Lower leg skin (tissue), 3 donors: Measurements from ENCODE around the gene PUS1.

ENCODE experiments used
- CTCF ChIP-seq, 3 donors: fragments of 450-650 bp; IDR thresholded peaks; one replicate each; pipeline ENCODE4 v1.5.1; 2016; ENCODE audit warnings: antibody characterized with exemption in 3 of 3, mild to moderate bottlenecking in 3 of 3, moderate library complexity in 2 of 3
- POLR2A ChIP-seq, 2 donors: fragments of 450-650 bp; IDR thresholded peaks; one replicate each; pipeline ENCODE4 v1.6.1; 2016 to 2017; ENCODE audit warnings: antibody characterized with exemption in 2 of 2, mild to moderate bottlenecking in 1 of 2, moderate library complexity in 1 of 2

- TF ChIP-seq CTCF (IDR thresholded peaks at IDR 0.05) = no peak
- TF ChIP-seq POLR2A (IDR thresholded peaks at IDR 0.05) = no peak
Observed at GRCh38 chr12:131912518-131913274, 16.4 kb upstream of the PUS1 start.
